Measurements from ENCODE around the gene SUV39H1. TPM values are rescaled to one million over a fixed set of nuclear protein-coding genes. Genes with fewer than 3 reads are reported as not detected.
A peak's percentile ranks its signal among the peaks of the same experiment; 100 is the strongest.

SUV39H1 gene
- total RNA-seq, 1 donor from 2014 or later, result 2.6 TPM

- H3K27ac ChIP-seq (ENCODE audit: low read depth, low read length), result peak overlapping the region; percentile 61
- peak overlapping the region; percentile 33 to 70 (median 57) for H3K9ac ChIP-seq (ENCODE audit: low read depth in 1 of 3, low read length in 3 of 3)
- H3K9me3 ChIP-seq (ENCODE audit: control insufficient read depth in 3 of 3, low read length in 3 of 3), result no peaks in the 10 kb centered on the region
- peak overlapping the region in 1 of 3 donors; percentile 36 for H3K4me3 ChIP-seq (ENCODE audit: low read length in 3 of 3)
- H3K4me1 ChIP-seq (ENCODE audit: control insufficient read depth in 3 of 3, insufficient read depth in 3 of 3, low read length in 3 of 3), result peaks cover 0 to 8% (median 6%) of the 10 kb centered on the region in 3 donors
- peaks cover 0 to 4% (median 3%) of the 10 kb centered on the region in 3 donors for H3K36me3 ChIP-seq (ENCODE audit: control insufficient read depth in 3 of 3, insufficient read depth in 3 of 3, low read length in 3 of 3)
- H3K27me3 ChIP-seq (ENCODE audit: control insufficient read depth in 3 of 3, insufficient read depth in 3 of 3, low read length in 3 of 3), result peaks cover 0 to 3% (median 0%) of the 10 kb centered on the region in 3 donors
Observed at GRCh38 chrX:48711162-48711928, 14.8 kb downstream of the SUV39H1 start.

GRCh38 chrX:48711929-48712505 lies 15.5 kb downstream of the SUV39H1 start:
- Histone ChIP-seq H3K27ac (ENCODE audit: low read depth, low read length) (peak overlapping the region; percentile 61), H3K4me1 (ENCODE audit: control insufficient read depth in 3 of 3, insufficient read depth in 3 of 3, low read length in 3 of 3) (peaks cover 0 to 8% (median 6%) of the 10 kb centered on the region in 3 donors), H3K9ac (ENCODE audit: low read depth in 1 of 3, low read length in 3 of 3) (peak overlapping the region in 2 of 3 donors; percentile 57 to 70), H3K27me3 (ENCODE audit: control insufficient read depth in 3 of 3, insufficient read depth in 3 of 3, low read length in 3 of 3) (peaks cover 0 to 3% (median 0%) of the 10 kb centered on the region in 3 donors), H3K4me3 (ENCODE audit: low read length in 3 of 3) (no peak overlapping the region), H3K9me3 (ENCODE audit: control insufficient read depth in 3 of 3, low read length in 3 of 3) (no peaks in the 10 kb centered on the region), H3K36me3 (ENCODE audit: control insufficient read depth in 3 of 3, insufficient read depth in 3 of 3, low read length in 3 of 3) (peaks cover 0 to 2% (median 0%) of the 10 kb centered on the region in 3 donors)

GRCh38 chrX:48713847-48714246 lies 17.3 kb downstream of the SUV39H1 start:
- H3K27me3 ChIP-seq (ENCODE audit: control insufficient read depth in 3 of 3, insufficient read depth in 3 of 3, low read length in 3 of 3), result no peaks in the 10 kb centered on the region
- peaks cover 0 to 8% (median 6%) of the 10 kb centered on the region in 3 donors for H3K4me1 ChIP-seq (ENCODE audit: control insufficient read depth in 3 of 3, insufficient read depth in 3 of 3, low read length in 3 of 3)
- no peak overlapping the region for H3K4me3 ChIP-seq (ENCODE audit: low read length in 3 of 3)
- no peak overlapping the region for H3K9ac ChIP-seq (ENCODE audit: low read depth in 1 of 3, low read length in 3 of 3)
- H3K36me3 ChIP-seq (ENCODE audit: control insufficient read depth in 3 of 3, insufficient read depth in 3 of 3, low read length in 3 of 3), result no peaks in the 10 kb centered on the region
- H3K27ac ChIP-seq (ENCODE audit: low read depth, low read length), result no peak overlapping the region
- H3K9me3 ChIP-seq (ENCODE audit: control insufficient read depth in 3 of 3, low read length in 3 of 3), result no peaks in the 10 kb centered on the region

- peak overlapping the region in 1 of 3 donors; percentile 21 for H3K9ac ChIP-seq (ENCODE audit: low read depth in 1 of 3, low read length in 3 of 3)
- H3K4me1 ChIP-seq (ENCODE audit: control insufficient read depth in 3 of 3, insufficient read depth in 3 of 3, low read length in 3 of 3), result peaks cover 0 to 8% (median 6%) of the 10 kb centered on the region in 3 donors
- H3K9me3 ChIP-seq (ENCODE audit: control insufficient read depth in 3 of 3, low read length in 3 of 3), result no peaks in the 10 kb centered on the region
- H3K27me3 ChIP-seq (ENCODE audit: control insufficient read depth in 3 of 3, insufficient read depth in 3 of 3, low read length in 3 of 3), result no peaks in the 10 kb centered on the region
- no peaks in the 10 kb centered on the region for H3K36me3 ChIP-seq (ENCODE audit: control insufficient read depth in 3 of 3, insufficient read depth in 3 of 3, low read length in 3 of 3)
- no peak overlapping the region for H3K27ac ChIP-seq (ENCODE audit: low read depth, low read length)
- no peak overlapping the region for H3K4me3 ChIP-seq (ENCODE audit: low read length in 3 of 3)
Observed at GRCh38 chrX:48714573-48714972, 18.0 kb downstream of the SUV39H1 start.

- Histone ChIP-seq H3K9me3 (ENCODE audit: control insufficient read depth in 3 of 3, low read length in 3 of 3) (no peaks in the 10 kb centered on the region), H3K4me1 (ENCODE audit: control insufficient read depth in 3 of 3, insufficient read depth in 3 of 3, low read length in 3 of 3) (peaks cover 0 to 8% (median 6%) of the 10 kb centered on the region in 3 donors), H3K36me3 (ENCODE audit: control insufficient read depth in 3 of 3, insufficient read depth in 3 of 3, low read length in 3 of 3) (no peaks in the 10 kb centered on the region), H3K27me3 (ENCODE audit: control insufficient read depth in 3 of 3, insufficient read depth in 3 of 3, low read length in 3 of 3) (no peaks in the 10 kb centered on the region), H3K4me3 (ENCODE audit: low read length in 3 of 3) (no peak overlapping the region), H3K27ac (ENCODE audit: low read depth, low read length) (no peak overlapping the region), H3K9ac (ENCODE audit: low read depth in 1 of 3, low read length in 3 of 3) (peak overlapping the region in 1 of 3 donors; percentile 21)
Observed at GRCh38 chrX:48715072-48715471, 18.5 kb downstream of the SUV39H1 start.

GRCh38 chrX:48715876-48716502 lies 19.5 kb downstream of the SUV39H1 start:
- peaks cover 0 to 8% (median 6%) of the 10 kb centered on the region in 3 donors for H3K4me1 ChIP-seq (ENCODE audit: control insufficient read depth in 3 of 3, insufficient read depth in 3 of 3, low read length in 3 of 3)
- no peak overlapping the region for H3K9ac ChIP-seq (ENCODE audit: low read depth in 1 of 3, low read length in 3 of 3)
- H3K36me3 ChIP-seq (ENCODE audit: control insufficient read depth in 3 of 3, insufficient read depth in 3 of 3, low read length in 3 of 3), result no peaks in the 10 kb centered on the region
- no peaks in the 10 kb centered on the region for H3K27me3 ChIP-seq (ENCODE audit: control insufficient read depth in 3 of 3, insufficient read depth in 3 of 3, low read length in 3 of 3)
- no peaks in the 10 kb centered on the region for H3K9me3 ChIP-seq (ENCODE audit: control insufficient read depth in 3 of 3, low read length in 3 of 3)
- no peak overlapping the region for H3K27ac ChIP-seq (ENCODE audit: low read depth, low read length)
- H3K4me3 ChIP-seq (ENCODE audit: low read length in 3 of 3), result no peak overlapping the region

GRCh38 chrX:48719958-48720357 lies 23.4 kb downstream of the SUV39H1 start:
- no peaks in the 10 kb centered on the region for H3K27me3 ChIP-seq (ENCODE audit: control insufficient read depth in 3 of 3, insufficient read depth in 3 of 3, low read length in 3 of 3)
- no peaks in the 10 kb centered on the region for H3K4me1 ChIP-seq (ENCODE audit: control insufficient read depth in 3 of 3, insufficient read depth in 3 of 3, low read length in 3 of 3)
- no peaks in the 10 kb centered on the region for H3K36me3 ChIP-seq (ENCODE audit: control insufficient read depth in 3 of 3, insufficient read depth in 3 of 3, low read length in 3 of 3)
- no peak overlapping the region for H3K27ac ChIP-seq (ENCODE audit: low read depth, low read length)
- no peak overlapping the region for H3K9ac ChIP-seq (ENCODE audit: low read depth in 1 of 3, low read length in 3 of 3)
- no peak overlapping the region for H3K4me3 ChIP-seq (ENCODE audit: low read length in 3 of 3)
- no peaks in the 10 kb centered on the region for H3K9me3 ChIP-seq (ENCODE audit: control insufficient read depth in 3 of 3, low read length in 3 of 3)

- no peak overlapping the region for H3K4me3 ChIP-seq (ENCODE audit: low read length in 3 of 3)
Observed at GRCh38 chrX:48720577-48721250, 24.2 kb downstream of the SUV39H1 start.

GRCh38 chrX:48721916-48722315 lies 25.4 kb downstream of the SUV39H1 start:
- H3K9ac ChIP-seq (ENCODE audit: low read depth in 1 of 3, low read length in 3 of 3), result no peak overlapping the region
- H3K4me1 ChIP-seq (ENCODE audit: control insufficient read depth in 3 of 3, insufficient read depth in 3 of 3, low read length in 3 of 3), result no peaks in the 10 kb centered on the region
- H3K9me3 ChIP-seq (ENCODE audit: control insufficient read depth in 3 of 3, low read length in 3 of 3), result no peaks in the 10 kb centered on the region
- no peak overlapping the region for H3K4me3 ChIP-seq (ENCODE audit: low read length in 3 of 3)
- no peaks in the 10 kb centered on the region for H3K27me3 ChIP-seq (ENCODE audit: control insufficient read depth in 3 of 3, insufficient read depth in 3 of 3, low read length in 3 of 3)
- no peak overlapping the region for H3K27ac ChIP-seq (ENCODE audit: low read depth, low read length)
- H3K36me3 ChIP-seq (ENCODE audit: control insufficient read depth in 3 of 3, insufficient read depth in 3 of 3, low read length in 3 of 3), result no peaks in the 10 kb centered on the region

More at GRCh38 chrX:48720577-48721250, 24.2 kb downstream of the SUV39H1 start:
- no peaks in the 10 kb centered on the region for H3K27me3 ChIP-seq (ENCODE audit: control insufficient read depth in 3 of 3, insufficient read depth in 3 of 3, low read length in 3 of 3)
- H3K36me3 ChIP-seq (ENCODE audit: control insufficient read depth in 3 of 3, insufficient read depth in 3 of 3, low read length in 3 of 3), result no peaks in the 10 kb centered on the region
- H3K9me3 ChIP-seq (ENCODE audit: control insufficient read depth in 3 of 3, low read length in 3 of 3), result no peaks in the 10 kb centered on the region
- no peak overlapping the region for H3K27ac ChIP-seq (ENCODE audit: low read depth, low read length)
- H3K9ac ChIP-seq (ENCODE audit: low read depth in 1 of 3, low read length in 3 of 3), result no peak overlapping the region
- no peaks in the 10 kb centered on the region for H3K4me1 ChIP-seq (ENCODE audit: control insufficient read depth in 3 of 3, insufficient read depth in 3 of 3, low read length in 3 of 3)

Data from skeletal muscle tissue (tissue), 4 donors.